Ishikawa (cell line): ENCODE results near the gene TRIM71.

Experiments
- CEBPB ChIP-seq: IDR thresholded peaks from 2 replicates; pipeline ENCODE4 v1.6.1; 2012
- CREB1 ChIP-seq: IDR thresholded peaks from 2 replicates; pipeline ENCODE4 v1.6.1; 2012; ENCODE audit warnings: low read depth
- EP300 ChIP-seq: IDR thresholded peaks from 2 replicates; pipeline ENCODE4 v1.6.1; 2012; ENCODE audit warnings: borderline replicate concordance
- RAD21 ChIP-seq: IDR thresholded peaks from 2 replicates; pipeline ENCODE4 v1.6.1; 2012; ENCODE audit warnings: low read depth
- TAF1 ChIP-seq: IDR thresholded peaks from 2 replicates; pipeline ENCODE4 v1.6.1; 2012; ENCODE audit warnings: low read depth, mild to moderate bottlenecking
- TCF12 ChIP-seq: IDR thresholded peaks from 2 replicates; pipeline ENCODE4 v1.6.1; 2012; ENCODE audit warnings: low read depth
- USF1 ChIP-seq: IDR thresholded peaks from 2 replicates; pipeline ENCODE4 v1.6.1; 2012
- YY1 ChIP-seq: IDR thresholded peaks from 2 replicates; pipeline ENCODE4 v1.6.1; 2012; ENCODE audit warnings: low read depth
- ZBTB7A ChIP-seq: IDR thresholded peaks from 2 replicates; pipeline ENCODE4 v1.6.1; 2012; ENCODE audit warnings: low read depth
- TF ChIP-seq, protein P1 (sequence below): IDR thresholded peaks from 2 replicates; pipeline ENCODE4 v1.6.1; 2012
- TF ChIP-seq, protein P2 (sequence below): IDR thresholded peaks from 2 replicates; pipeline ENCODE4 v1.6.1; 2012; ENCODE audit warnings: low read depth, mild to moderate bottlenecking

DNA sequence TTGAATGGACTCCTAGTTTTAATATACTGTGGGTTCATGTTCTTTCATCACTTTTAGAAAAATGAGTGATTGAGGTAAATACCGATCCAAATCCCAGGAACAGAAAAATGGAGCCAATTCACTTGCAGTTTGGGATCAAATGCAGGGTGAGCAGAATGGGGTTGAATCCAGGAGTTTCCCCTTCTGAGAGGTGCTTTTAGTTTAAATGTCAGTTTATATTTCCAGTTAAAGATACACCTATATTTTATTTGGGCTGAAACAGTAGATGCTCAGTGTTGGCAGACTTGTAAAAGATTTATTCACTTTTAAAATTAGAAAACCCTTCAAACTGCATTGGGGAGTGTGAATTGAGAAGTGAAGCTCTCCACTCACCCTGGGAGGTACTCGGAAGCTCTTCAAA, 2.6 kb downstream of the TRIM71 start:
- TF ChIP-seq ZBTB7A: no peak
- no peak for TF ChIP-seq CEBPB
- TF ChIP-seq USF1: no peak
- no peak for TF ChIP-seq TAF1
- no peak for TF ChIP-seq EP300
- no peak for TF ChIP-seq RAD21
- no peak for TF ChIP-seq TCF12
- TF ChIP-seq YY1: no peak
- TF ChIP-seq, protein P1, sequence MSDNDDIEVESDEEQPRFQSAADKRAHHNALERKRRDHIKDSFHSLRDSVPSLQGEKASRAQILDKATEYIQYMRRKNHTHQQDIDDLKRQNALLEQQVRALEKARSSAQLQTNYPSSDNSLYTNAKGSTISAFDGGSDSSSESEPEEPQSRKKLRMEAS: no peak
- no peak for TF ChIP-seq CREB1
- TF ChIP-seq, protein P2, sequence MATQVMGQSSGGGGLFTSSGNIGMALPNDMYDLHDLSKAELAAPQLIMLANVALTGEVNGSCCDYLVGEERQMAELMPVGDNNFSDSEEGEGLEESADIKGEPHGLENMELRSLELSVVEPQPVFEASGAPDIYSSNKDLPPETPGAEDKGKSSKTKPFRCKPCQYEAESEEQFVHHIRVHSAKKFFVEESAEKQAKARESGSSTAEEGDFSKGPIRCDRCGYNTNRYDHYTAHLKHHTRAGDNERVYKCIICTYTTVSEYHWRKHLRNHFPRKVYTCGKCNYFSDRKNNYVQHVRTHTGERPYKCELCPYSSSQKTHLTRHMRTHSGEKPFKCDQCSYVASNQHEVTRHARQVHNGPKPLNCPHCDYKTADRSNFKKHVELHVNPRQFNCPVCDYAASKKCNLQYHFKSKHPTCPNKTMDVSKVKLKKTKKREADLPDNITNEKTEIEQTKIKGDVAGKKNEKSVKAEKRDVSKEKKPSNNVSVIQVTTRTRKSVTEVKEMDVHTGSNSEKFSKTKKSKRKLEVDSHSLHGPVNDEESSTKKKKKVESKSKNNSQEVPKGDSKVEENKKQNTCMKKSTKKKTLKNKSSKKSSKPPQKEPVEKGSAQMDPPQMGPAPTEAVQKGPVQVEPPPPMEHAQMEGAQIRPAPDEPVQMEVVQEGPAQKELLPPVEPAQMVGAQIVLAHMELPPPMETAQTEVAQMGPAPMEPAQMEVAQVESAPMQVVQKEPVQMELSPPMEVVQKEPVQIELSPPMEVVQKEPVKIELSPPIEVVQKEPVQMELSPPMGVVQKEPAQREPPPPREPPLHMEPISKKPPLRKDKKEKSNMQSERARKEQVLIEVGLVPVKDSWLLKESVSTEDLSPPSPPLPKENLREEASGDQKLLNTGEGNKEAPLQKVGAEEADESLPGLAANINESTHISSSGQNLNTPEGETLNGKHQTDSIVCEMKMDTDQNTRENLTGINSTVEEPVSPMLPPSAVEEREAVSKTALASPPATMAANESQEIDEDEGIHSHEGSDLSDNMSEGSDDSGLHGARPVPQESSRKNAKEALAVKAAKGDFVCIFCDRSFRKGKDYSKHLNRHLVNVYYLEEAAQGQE: no peak
